HepG2 (cell line): ENCODE measurements around the gene HLA-DMB. TPM values are rescaled to one million over a fixed set of nuclear protein-coding genes. Genes with fewer than 3 reads are reported as not detected.

Source experiments
- BCL3 ChIP-seq: sonication (generic); formaldehyde crosslinking; IDR thresholded peaks from 2 replicates; pipeline ENCODE4 v1.5.1; 2020; ENCODE audit warnings: mild to moderate bottlenecking, missing genetic modification reagents, moderate library complexity
- CHCHD3 ChIP-seq: sonication (generic); formaldehyde crosslinking; IDR thresholded peaks from 2 replicates; pipeline ENCODE4 v1.8.0; 2022; ENCODE audit warnings: mild to moderate bottlenecking, missing genetic modification reagents, moderate library complexity
- MAFG ChIP-seq: sonication (generic); formaldehyde crosslinking; IDR thresholded peaks from 2 replicates; pipeline ENCODE4 v1.5.1; 2020; ENCODE audit warnings: mild to moderate bottlenecking, missing genetic modification reagents
- PLRG1 ChIP-seq: fragments of 450-650 bp; conservative IDR thresholded peaks from 2 replicates; pipeline ENCODE4 v1.6.1; 2016
- SMYD3 ChIP-seq: sonication (generic); formaldehyde crosslinking; IDR thresholded peaks from 2 replicates; pipeline ENCODE4 v1.8.1; 2023; ENCODE audit warnings: mild to moderate bottlenecking, missing genetic modification reagents
- ZNF207 ChIP-seq: fragments of 450-650 bp; IDR thresholded peaks from 2 replicates; pipeline ENCODE4 v1.6.1; 2016; ENCODE audit warnings: antibody characterized with exemption, borderline replicate concordance
- ZNF710 ChIP-seq: sonication (generic); formaldehyde crosslinking; IDR thresholded peaks from 2 replicates; pipeline ENCODE4 v1.5.0; 2020; ENCODE audit warnings: mild to moderate bottlenecking, missing genetic modification reagents, borderline replicate concordance
- ZSCAN30 ChIP-seq: sonication (generic); formaldehyde crosslinking; IDR thresholded peaks from 2 replicates; pipeline ENCODE4 v1.5.0; 2020; ENCODE audit warnings: mild to moderate bottlenecking, missing genetic modification reagents
- polyA plus RNA-seq, 8 experiments: library from polyadenylated mRNA; depleted of rRNA in 3 of 8; stranded (reverse) in 7 of 8; unstranded in 1 of 8; fragments of >200 nt; fragmentation: Illumina TruSeq in 4 of 8; extraction: Trizol in 4 of 8; gene quantifications; 2 replicates each; pipeline versions ENCODE4 v1.2.1 to v1.2.3, GENCODE V29; 2011 to 2016; ENCODE audit warnings: low read depth in 4 of 8, missing spikeins in 1 of 8, mixed read lengths in 1 of 8; ENCODE audit not compliant: insufficient read depth in 1 of 8
- total RNA-seq, 5 experiments: library from RNA; depleted of rRNA; stranded (reverse); fragments of >200 nt; fragmentation: Illumina TruSeq; extraction: Trizol; gene quantifications; 2 replicates each; pipeline ENCODE4 v1.2.3, GENCODE V29; 2016; ENCODE audit warnings: low read depth in 1 of 5
- TF ChIP-seq, protein P1 (sequence below): sonication (generic); formaldehyde crosslinking; IDR thresholded peaks from 2 replicates; pipeline ENCODE4 v1.5.1; 2020; ENCODE audit warnings: missing genetic modification reagents, mild to moderate bottlenecking, borderline replicate concordance
- TF ChIP-seq, protein P2 (sequence below): sonication (generic); formaldehyde crosslinking; IDR thresholded peaks from 2 replicates; pipeline ENCODE4 v1.4.0; 2020; ENCODE audit warnings: missing genetic modification reagents, mild to moderate bottlenecking, borderline replicate concordance
- TF ChIP-seq, protein P3 (sequence below): sonication (generic); formaldehyde crosslinking; IDR thresholded peaks from 2 replicates; pipeline ENCODE4 v1.5.1; 2020; ENCODE audit warnings: mild to moderate bottlenecking, moderate library complexity, missing genetic modification reagents
- TF ChIP-seq, protein P4 (sequence below): IDR thresholded peaks from 2 replicates; pipeline ENCODE4 v1.4.0; 2020; ENCODE audit warnings: mild to moderate bottlenecking, missing genetic modification reagents
- TF ChIP-seq, protein P5 (sequence below): sonication (generic); formaldehyde crosslinking; IDR thresholded peaks from 2 replicates; pipeline ENCODE4 v1.5.0; 2020; ENCODE audit warnings: missing genetic modification reagents, mild to moderate bottlenecking, borderline replicate concordance

The HLA-DMB gene
- total and polyA plus RNA-seq, 2 of the 13 experiments (the other 11 are each of a cell fraction or from before 2014, with no cell fraction given) = not detected

- TF ChIP-seq CHCHD3 (CRISPR knock-in tag) (no peak), SMYD3 (CRISPR knock-in tag) (no peak), MAFG (CRISPR knock-in tag) (no peak), BCL3 (no peak), ZSCAN30 (CRISPR knock-in tag) (no peak), ZNF710 (CRISPR knock-in tag) (peak; percentile 55; the same call in 1 of the 2 replicates), ZNF207 (no peak), PLRG1 (0 out of 2 replicates have a peak, but pooled peaks have one; percentile 67)
- TF ChIP-seq, protein P1, sequence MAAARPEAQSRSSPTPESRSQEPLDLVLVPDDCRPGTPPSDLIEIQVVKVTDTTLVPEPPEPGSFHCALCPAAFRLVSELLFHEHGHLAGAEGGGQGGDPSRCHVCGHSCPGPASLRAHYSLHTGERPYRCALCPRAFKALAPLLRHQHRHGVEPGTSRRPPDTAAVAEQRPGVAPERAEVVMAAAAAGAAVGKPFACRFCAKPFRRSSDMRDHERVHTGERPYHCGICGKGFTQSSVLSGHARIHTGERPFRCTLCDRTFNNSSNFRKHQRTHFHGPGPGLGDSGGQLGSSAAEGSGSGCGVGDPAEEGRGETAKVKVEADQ (CRISPR knock-in tag) = no peak
- TF ChIP-seq, protein P2, sequence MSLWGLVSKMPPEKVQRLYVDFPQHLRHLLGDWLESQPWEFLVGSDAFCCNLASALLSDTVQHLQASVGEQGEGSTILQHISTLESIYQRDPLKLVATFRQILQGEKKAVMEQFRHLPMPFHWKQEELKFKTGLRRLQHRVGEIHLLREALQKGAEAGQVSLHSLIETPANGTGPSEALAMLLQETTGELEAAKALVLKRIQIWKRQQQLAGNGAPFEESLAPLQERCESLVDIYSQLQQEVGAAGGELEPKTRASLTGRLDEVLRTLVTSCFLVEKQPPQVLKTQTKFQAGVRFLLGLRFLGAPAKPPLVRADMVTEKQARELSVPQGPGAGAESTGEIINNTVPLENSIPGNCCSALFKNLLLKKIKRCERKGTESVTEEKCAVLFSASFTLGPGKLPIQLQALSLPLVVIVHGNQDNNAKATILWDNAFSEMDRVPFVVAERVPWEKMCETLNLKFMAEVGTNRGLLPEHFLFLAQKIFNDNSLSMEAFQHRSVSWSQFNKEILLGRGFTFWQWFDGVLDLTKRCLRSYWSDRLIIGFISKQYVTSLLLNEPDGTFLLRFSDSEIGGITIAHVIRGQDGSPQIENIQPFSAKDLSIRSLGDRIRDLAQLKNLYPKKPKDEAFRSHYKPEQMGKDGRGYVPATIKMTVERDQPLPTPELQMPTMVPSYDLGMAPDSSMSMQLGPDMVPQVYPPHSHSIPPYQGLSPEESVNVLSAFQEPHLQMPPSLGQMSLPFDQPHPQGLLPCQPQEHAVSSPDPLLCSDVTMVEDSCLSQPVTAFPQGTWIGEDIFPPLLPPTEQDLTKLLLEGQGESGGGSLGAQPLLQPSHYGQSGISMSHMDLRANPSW = no peak
- TF ChIP-seq, protein P3, sequence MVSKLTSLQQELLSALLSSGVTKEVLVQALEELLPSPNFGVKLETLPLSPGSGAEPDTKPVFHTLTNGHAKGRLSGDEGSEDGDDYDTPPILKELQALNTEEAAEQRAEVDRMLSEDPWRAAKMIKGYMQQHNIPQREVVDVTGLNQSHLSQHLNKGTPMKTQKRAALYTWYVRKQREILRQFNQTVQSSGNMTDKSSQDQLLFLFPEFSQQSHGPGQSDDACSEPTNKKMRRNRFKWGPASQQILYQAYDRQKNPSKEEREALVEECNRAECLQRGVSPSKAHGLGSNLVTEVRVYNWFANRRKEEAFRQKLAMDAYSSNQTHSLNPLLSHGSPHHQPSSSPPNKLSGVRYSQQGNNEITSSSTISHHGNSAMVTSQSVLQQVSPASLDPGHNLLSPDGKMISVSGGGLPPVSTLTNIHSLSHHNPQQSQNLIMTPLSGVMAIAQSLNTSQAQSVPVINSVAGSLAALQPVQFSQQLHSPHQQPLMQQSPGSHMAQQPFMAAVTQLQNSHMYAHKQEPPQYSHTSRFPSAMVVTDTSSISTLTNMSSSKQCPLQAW (CRISPR knock-in tag) = no peak
- TF ChIP-seq, protein P4, sequence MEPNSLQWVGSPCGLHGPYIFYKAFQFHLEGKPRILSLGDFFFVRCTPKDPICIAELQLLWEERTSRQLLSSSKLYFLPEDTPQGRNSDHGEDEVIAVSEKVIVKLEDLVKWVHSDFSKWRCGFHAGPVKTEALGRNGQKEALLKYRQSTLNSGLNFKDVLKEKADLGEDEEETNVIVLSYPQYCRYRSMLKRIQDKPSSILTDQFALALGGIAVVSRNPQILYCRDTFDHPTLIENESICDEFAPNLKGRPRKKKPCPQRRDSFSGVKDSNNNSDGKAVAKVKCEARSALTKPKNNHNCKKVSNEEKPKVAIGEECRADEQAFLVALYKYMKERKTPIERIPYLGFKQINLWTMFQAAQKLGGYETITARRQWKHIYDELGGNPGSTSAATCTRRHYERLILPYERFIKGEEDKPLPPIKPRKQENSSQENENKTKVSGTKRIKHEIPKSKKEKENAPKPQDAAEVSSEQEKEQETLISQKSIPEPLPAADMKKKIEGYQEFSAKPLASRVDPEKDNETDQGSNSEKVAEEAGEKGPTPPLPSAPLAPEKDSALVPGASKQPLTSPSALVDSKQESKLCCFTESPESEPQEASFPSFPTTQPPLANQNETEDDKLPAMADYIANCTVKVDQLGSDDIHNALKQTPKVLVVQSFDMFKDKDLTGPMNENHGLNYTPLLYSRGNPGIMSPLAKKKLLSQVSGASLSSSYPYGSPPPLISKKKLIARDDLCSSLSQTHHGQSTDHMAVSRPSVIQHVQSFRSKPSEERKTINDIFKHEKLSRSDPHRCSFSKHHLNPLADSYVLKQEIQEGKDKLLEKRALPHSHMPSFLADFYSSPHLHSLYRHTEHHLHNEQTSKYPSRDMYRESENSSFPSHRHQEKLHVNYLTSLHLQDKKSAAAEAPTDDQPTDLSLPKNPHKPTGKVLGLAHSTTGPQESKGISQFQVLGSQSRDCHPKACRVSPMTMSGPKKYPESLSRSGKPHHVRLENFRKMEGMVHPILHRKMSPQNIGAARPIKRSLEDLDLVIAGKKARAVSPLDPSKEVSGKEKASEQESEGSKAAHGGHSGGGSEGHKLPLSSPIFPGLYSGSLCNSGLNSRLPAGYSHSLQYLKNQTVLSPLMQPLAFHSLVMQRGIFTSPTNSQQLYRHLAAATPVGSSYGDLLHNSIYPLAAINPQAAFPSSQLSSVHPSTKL = no peak
- TF ChIP-seq, protein P5, sequence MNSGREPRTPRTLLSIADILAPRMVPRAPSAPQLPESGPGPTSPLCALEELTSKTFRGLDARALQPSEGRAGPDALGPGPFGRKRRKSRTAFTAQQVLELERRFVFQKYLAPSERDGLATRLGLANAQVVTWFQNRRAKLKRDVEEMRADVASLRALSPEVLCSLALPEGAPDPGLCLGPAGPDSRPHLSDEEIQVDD (CRISPR knock-in tag) = no peak
These were observed 8.5 kb downstream of the HLA-DMB start (continued) for GRCh38 chr6:32932132-32932868.
